GM18507 (cell line): Measurements from ENCODE around the gene SPOPL.
"Not testable (repeated sequence)": the region's sequence is repeated elsewhere in the genome, so short reads cannot be mapped to it uniquely, and the experiment has no call there.

Source experiments
- DNase-seq: peaks from one replicate; pipeline ENCODE4 v3.0.0; 2011; ENCODE audit warnings: low read depth; ENCODE audit not compliant: insufficient read length; ENCODE audit errors: extremely low spot score
- FAIRE-seq: peaks from 2 replicates; lab custom pipeline; 2011; peaks lifted over from hg19 to GRCh38; lab: Jason Lieb, UNC

Gene SPOPL

GRCh38 chr2:138518860-138519259 is 17.3 kb downstream of the SPOPL start:
- DNase-seq: no peak
- no peak for FAIRE-seq

- DNase-seq (no peak), FAIRE-seq (no peak)
These were observed 20.3 kb downstream of the SPOPL start for GRCh38 chr2:138521821-138522220.

- no peak for FAIRE-seq
These were observed 21.0 kb downstream of the SPOPL start for GRCh38 chr2:138522556-138522955.

GRCh38 chr2:138523018-138523672 is 21.6 kb downstream of the SPOPL start:
- DNase-seq: not testable (repeated sequence)
- peak; percentile 89 for FAIRE-seq

More at GRCh38 chr2:138522556-138522955, 21.0 kb downstream of the SPOPL start:
- DNase-seq: no peak

- not testable (repeated sequence) for DNase-seq
- peak; percentile 73 for FAIRE-seq
These were observed 22.1 kb downstream of the SPOPL start for GRCh38 chr2:138523673-138524042.

- not testable (repeated sequence) for DNase-seq, FAIRE-seq
These were observed 22.8 kb downstream of the SPOPL start for GRCh38 chr2:138524353-138524752.

- DNase-seq: no peak
- no peak for FAIRE-seq
These were observed 30.3 kb downstream of the SPOPL start for GRCh38 chr2:138531913-138532312.

- DNase-seq (no peak), FAIRE-seq (no peak)
These were observed 33.2 kb downstream of the SPOPL start for GRCh38 chr2:138534791-138535190.

GRCh38 chr2:138536302-138536701 is 34.7 kb downstream of the SPOPL start:
- no peak for DNase-seq
- FAIRE-seq: peak; percentile 76

GRCh38 chr2:138536740-138537139 is 35.2 kb downstream of the SPOPL start:
- DNase-seq: no peak
- no peak for FAIRE-seq

- DNase-seq (no peak), FAIRE-seq (peak; percentile 58)
These were observed 35.8 kb downstream of the SPOPL start for GRCh38 chr2:138537170-138537915.

GRCh38 chr2:138544206-138544605 is 42.6 kb downstream of the SPOPL start:
- FAIRE-seq, DNase-seq: not testable (repeated sequence)

GRCh38 chr2:138548796-138549195 is 47.2 kb downstream of the SPOPL start:
- FAIRE-seq (no peak), DNase-seq (no peak)

- DNase-seq (no peak), FAIRE-seq (no peak)
These were observed 48.6 kb downstream of the SPOPL start for GRCh38 chr2:138550172-138550571.

GRCh38 chr2:138550670-138551287 is 49.2 kb downstream of the SPOPL start:
- no peak for DNase-seq
- no peak for FAIRE-seq

- DNase-seq (no peak), FAIRE-seq (no peak)
These were observed 52.6 kb downstream of the SPOPL start for GRCh38 chr2:138554123-138554522.

GRCh38 chr2:138559641-138560040 is 58.1 kb downstream of the SPOPL start:
- FAIRE-seq (no peak), DNase-seq (no peak)

GRCh38 chr2:138564586-138565229 is 63.1 kb downstream of the SPOPL start:
- FAIRE-seq (no peak), DNase-seq (no peak)

GRCh38 chr2:138565230-138565598 is 63.6 kb downstream of the SPOPL start:
- FAIRE-seq (no peak), DNase-seq (no peak)

GRCh38 chr2:138572318-138572717 is 70.7 kb downstream of the SPOPL start:
- no peak for FAIRE-seq
- no peak for DNase-seq
